Measurements from ENCODE around the gene KBTBD4. TPM values are rescaled to one million over a fixed set of nuclear protein-coding genes. Genes with fewer than 3 reads are reported as not detected.
"Not testable (repeated sequence)": the region's sequence is repeated elsewhere in the genome, so short reads cannot be mapped to it uniquely, and the experiment has no call there.

Gene KBTBD4
- total RNA-seq, 1 donor from 2014 or later: 51.7 TPM

DNA sequence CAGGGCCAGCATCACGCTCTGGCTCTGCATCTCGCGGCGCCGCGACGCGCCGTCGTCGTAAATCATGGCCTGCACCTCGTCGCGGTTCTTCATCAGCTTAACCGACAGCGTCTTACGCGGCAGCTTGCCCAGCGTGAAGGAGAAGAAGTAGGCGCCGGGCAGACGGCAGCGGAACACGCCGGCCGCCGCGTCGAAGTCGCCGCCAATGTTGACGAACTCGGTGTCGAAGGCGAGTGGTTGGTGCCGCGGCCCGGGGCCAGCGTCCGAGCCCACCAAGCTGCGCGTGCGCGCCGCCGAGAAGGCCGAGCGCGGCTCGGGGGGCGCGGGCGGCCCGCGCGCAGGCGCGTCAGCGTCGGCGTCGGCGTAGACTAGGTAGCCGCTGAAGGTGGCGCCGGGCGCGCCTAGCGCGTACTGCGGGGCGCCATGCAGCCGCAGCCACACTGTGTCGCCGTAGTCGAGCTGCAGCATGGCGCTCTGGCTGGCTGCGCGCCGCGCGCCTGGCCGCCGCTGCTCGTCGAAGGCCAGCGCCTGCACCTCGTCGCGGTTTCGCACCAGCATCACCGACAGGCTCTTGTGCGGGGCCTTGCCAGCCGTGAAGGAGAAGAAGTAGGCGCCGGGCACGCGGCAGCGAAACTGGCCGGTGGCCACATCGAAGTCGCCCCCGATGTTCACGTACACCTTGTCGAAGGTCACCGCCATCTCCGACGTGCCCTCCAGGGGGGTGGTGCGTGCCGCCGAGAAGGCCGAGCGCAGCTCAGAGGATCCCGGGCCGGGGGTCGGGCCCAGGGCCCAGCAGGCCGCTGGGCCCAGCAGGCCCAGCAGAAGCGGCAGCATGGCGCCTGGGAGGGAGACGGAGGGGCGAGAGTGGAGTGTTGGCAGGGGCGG, 11.4 kb upstream of the KBTBD4 start:
- DNase-seq: no peak

DNA sequence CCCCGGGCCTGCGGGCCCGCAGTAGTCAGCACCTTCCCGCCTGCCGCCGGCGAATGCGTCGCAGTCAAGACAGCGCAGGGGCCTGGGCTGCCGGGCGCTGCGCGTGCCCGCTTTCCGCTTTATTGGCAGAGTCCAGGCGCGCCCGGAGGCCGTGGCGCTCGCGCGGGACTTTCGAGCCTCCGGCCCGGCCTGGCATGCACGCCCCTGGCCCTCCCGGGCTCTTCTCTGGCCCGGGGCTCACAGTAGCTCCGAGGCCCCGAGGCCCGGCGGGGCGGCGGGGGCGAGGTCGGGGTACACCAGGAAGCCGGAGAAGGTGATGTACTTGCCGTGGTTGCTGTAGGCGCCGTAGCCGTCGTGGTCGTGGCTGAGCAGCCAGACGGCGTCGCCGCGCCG, 10.8 kb upstream of the KBTBD4 start:
- no peak for DNase-seq

DNA sequence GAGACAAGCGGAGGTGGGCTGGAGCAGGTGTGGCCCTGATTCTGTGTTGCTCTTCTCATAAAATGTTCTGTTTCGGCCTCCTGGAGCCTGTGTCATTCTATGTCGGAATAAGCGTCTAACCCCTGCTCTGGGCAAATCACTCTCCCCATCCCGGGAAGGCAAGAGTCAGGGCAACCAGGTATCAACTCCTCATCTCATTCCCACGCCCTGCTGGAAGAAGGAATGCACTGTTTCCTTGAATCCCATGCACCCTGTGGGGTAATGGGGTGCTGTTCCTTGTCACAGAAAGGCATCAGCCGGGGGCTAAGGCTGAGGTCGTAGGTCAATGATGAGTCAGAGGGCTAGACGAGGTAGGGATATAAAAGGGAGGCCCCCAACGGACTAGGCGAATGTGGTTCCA, 10.3 kb upstream of the KBTBD4 start:
- DNase-seq: no peak

DNA sequence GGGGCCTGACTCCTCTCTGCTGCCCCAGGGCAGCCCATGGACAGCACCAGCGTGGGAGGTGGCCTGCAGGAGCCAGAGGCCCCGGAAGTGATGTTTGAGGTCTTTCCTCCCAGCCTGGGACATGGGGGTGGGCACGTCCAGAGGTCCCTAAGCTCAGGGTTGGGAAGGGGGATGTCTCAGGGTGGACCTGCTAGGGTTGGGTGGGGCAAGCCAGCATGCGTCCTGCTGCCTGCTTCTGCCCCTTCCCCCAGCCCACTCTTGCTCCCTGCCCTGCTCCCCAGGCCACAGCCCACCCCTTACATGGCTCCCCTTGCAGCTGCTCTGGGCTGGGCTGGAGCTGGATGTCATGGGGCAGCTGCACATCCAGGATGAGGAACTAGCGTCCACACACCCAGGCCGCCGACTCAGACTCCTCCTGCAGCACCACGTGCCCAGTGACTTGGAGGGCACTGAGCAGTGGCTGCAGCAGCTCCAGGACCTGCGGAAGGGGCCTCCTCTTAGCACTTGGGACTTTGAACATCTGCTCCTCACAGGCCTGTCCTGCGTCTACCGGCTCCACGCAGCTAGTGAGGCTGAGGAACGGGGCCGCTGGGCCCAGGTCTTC, 9.1 kb upstream of the KBTBD4 start:
- DNase-seq: no peak

DNA sequence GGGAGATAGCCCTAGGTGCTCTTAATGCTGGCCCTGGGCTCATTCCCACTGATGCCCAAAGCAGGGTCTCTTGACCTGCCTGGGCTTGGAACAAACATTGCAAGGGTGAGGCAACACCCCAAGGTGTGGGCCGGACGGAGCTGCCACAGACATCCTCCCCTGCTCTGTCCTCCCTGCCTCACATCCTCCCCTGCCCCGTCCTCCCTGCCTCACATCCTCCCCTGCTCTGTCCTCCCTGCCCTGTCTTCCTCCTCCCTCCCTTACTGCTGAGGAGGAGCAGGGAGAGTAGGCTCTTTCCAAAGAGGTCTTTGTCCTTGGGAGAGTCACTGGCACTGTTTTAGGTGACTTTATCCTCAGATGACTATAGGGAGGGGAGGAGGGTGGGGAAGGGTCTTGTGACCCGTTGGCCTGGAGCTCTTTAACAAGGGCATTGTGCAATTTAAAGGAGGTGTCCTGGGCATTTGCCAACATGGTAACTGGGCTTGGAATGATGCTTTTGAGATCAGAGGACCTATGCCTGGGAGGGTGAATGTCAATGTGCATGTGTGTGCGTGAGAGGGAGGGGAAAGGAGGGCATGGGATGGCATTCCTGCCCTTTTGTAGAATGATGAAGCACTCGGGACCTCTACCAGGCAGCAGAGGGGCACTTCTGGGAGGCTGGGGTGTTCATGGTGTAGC, 8.4 kb upstream of the KBTBD4 start:
- DNase-seq: no peak

DNA sequence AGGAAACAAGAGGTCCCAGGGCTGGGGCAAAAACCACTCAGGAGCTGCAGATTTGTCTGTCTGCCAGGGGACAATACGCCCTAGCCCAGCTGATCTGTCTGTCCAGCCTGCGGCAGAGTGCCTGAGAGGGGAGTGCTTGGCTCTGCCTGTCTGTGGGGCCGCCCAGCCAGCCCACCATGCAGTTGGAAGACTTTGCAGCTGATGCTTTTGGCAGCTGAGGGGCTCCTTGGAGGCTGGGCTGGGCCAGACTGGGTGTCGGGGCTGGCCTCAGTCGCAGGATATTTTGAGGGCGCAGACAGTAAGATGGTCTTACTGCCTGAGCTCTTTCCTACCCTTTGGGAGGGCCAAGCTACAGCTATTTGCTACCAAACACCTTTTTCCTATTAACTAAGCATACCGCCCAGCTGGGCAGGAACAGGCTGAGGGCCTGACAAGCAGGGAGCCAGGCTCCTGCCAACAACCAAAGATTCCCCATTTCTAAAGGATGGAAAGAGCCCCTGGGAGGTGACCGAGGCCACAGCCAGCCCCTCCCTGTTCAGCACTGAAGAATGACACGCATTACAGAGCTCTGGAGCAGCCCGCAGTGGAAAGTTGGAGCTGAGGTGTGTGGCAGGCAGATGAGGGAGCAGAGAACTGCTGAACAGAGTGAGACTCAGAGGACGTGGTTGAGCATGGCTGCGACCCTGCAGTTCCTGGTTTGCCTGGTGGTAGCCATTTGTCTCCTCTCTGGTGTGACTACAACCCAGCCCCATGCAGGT, 7.5 kb upstream of the KBTBD4 start, which contains the start of gene FAM180B:
TSS of gene FAM180B (plus strand) at position 581 of the 758 bp plus-strand sequence. CDS start at position 672, 91 bp downstream.
- DNase-seq: no peak

DNA sequence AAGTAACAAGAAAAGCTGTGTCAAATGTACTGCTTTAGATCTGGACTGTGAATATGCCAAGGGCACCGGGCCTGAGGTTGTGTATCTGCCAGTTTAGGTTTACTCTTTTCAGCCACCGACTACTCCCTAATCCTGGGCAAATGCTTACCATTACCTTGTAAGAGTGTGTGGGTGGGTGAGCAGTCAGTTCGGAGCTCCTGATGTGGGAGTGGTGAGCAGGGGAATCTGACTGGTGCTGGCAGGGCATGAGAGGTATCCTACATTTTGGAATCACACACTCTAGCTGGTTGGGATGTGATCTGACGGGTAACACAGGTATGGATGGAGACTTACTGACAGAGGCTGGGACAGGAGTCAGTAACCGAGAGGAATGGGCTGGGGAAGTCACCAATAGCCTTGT, 5.1 kb upstream of the KBTBD4 start:
- no peak for DNase-seq

DNA sequence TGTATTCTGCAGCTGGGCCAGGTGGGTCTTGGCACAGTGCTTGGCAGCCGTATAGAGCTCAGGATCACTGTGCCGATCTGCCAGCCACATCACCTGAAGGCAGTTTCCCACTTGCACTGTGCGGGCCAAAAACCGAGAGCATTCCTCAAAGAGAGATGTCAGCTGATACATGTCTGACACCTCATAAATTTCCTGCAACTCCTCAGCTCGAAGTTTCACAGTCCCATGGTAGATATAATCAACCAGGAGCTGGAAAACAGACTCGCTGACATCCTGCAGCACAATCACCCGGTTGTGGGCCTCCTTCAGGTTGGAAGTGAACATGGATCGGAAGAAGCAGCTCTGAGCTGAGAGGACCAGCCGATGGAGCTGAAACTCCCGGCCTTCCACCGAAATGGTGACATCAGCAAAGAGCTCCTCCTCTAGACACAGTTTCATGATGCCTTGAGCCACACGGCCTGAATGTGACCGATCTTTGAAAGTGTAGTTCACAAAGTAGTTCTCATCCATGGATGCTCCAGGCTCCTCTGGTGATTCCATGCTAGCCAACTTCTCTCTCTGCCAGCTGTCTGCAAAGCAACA, 1.2 kb downstream of the KBTBD4 start:
- DNase-seq: no peak

DNA sequence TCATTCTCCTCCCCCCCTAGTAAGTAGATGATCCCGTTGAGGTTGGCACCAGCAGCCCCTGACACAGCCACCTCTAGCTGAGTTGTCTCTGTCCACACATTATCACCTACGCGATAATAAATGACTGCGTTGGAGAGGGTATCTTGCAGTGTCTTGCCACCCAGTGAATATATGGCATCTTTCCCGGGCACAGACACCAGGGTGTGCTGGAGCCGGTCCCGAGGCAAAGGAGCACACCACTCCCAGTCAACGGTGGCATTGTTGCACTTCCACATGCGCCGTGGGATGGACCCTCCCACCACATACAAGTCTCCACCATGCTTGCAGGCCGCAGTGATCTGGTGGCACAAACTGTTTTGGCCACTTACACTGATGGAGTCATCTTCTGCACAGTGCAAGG, 5.4 kb downstream of the KBTBD4 start:
- no peak for DNase-seq

DNA sequence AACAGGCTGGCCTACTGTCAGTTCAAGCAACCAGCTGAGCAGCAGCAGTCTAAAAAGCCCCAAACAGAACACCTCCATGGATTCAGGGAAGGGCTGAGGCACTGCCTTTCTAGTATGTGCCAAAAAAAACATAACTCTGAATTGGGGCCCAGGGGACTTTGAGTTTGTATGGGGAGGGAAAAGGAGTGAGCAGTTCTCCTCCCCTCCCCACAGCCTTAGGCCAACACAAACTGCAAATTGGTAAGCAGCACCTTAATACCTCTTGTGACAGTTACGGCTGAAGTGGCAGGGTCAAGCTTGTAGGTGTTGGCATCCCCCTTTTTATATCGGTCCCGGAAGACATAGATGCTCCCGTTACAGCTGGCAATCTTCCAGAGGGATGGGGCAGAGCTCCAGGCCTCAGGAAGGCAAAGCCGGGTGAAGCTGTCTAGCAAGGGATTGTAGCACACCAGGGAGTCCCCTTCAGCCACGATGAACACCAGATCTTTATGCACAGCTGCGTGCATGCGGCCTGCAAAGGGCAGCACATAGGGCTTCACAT, 6.0 kb downstream of the KBTBD4 start:
- DNase-seq: no peak

DNA sequence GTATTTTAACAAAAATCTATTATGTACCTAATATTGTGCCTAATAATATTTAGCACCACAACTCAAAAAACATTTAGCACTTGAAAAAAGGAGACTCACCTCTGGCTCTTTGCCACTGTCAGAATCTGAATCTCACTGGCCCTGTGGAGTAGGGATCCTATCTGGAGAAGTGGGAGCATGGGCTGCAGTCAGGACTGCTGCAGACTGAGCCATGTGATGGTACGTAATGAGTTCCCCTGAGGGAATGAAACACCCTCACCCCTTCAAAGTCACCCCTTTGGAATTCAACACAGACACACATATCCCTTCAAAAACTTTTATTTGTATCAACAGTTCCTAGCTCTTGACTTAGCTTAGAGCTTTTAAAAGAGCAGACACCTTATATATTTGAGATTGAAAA, 6.9 kb downstream of the KBTBD4 start:
- no peak for DNase-seq

DNA sequence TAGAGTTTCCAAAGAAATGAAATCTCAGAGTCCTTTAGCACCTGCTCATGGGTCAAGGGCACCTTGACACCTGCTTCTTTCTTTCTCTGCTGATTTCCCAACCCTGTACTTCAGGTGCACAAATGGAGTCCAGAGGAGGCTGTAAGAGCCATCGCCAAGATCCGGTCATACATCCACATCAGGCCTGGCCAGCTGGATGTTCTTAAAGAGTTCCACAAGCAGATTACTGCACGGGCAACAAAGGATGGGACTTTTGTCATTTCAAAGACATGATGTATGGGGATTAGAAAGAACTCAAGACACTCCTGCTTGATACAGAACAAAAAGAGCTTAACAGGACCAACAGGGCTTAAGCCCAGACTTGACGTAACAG, 7.4 kb downstream of the KBTBD4 start:
- no peak for DNase-seq

DNA sequence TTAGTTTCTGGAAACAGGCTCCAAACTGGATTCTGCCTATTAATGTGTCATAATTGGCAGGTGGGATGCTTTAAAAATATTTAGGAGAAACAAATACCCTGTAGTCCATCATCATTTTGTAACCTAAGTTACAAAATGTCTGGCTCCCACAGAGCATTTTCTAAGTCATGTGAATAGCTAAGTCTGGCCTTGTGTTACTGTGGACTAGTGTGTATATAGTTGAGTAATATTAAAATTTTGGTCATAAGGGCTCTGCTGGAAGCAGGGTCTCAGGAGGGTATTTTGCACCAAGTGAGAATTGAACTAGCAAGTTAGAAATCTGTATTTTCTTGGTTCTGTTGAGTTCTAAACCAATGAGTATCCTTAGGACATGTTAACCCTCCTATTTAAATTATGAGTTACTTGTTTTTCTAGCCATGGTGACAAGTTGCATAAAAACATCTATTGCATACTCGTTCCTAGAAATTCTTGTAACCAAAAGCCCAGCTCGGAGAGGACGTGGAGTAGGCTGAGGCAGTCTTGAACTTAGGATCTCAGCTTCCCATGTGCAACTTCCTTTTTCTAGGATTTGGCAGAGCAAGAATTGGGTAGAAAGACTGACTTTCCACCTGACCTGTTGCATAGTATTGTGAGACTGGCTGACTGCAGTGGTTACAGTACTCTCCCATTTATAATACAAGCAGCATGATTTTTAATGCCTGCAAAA, 8.0 kb downstream of the KBTBD4 start:
- no peak for DNase-seq

DNA sequence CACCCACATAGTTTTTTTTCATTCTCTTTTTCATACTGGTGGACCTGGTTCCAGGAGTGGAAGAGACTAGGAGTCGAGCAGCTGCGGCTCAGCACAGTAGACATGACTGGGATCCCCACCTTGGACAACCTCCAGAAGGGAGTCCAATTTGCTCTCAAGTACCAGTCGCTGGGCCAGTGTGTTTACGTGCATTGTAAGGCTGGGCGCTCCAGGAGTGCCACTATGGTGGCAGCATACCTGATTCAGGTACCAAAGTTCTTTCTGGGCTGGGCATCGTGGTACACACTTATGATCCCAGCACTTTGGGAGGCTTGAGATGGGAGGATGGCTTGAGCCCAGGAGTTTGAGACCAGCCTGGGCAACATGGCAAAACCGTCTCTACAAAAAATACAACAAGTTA, 9.1 kb downstream of the KBTBD4 start:
- no peak for DNase-seq

DNA sequence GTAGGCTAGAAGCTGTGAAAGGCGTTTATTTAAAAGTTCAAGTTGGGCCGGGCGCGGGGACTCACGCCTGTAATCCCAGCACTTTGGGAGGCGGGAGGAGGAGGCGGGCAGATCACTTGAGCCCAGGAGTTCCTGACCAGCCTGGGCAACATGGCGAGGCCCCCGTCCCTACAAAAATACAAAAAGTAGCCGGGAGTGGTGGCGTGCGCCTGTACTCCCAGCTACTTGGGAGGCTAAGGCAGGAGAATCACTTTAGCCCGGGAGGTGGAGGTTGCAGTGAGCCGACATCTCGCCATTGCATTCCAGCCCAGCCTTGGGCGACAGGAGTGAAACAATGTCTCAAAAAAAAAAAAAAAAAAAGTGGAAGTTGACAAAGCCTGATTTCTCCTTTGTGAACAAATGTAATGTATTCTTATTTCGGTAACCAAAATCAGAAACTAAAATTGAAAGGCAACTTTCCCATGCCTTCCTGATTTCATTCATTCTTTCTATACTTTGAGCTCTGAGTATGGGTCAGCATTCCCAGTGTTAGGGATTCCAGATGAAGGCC, 12.5 kb downstream of the KBTBD4 start:
- peak; percentile 32 for DNase-seq

DNA sequence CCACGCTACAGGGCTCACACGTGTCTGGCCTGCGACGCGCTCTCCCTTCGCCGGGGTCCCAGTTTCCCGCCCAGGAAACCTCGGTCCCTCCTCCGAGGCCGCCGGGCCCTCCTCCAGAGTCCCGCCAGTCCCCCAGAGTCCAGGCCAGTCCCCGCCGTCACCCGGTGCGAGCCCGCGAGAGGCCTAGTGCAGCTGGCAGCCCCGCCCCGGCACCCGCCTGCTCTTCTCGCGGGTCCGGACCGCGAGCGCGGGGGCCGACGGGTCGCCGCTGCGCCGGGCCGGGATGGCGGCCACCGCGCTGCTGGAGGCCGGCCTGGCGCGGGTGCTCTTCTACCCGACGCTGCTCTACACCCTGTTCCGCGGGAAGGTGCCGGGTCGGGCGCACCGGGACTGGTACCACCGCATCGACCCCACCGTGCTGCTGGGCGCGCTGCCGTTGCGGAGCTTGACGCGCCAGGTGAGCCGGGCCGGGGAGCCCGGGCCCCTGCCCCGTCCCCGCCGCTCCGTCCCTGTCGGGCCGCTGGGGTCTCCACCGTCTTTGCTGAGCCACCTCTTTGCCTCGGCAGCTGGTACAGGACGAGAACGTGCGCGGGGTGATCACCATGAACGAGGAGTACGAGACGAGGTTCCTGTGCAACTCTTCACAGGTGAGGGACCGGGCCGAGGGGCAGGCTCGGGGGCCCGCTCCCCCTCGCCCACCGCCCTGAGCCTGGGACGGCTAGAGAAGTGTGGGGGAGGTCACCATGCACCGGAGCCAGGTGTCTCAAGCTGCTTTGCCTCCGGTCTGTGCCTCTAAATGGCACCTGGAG, 13.2 kb downstream of the KBTBD4 start, which contains the start of gene PTPMT1:
TSS of gene PTPMT1 (plus strand) at position 260 of the 809 bp plus-strand sequence. CDS start at position 284, 24 bp downstream.
- peak; percentile 81 for DNase-seq

DNA sequence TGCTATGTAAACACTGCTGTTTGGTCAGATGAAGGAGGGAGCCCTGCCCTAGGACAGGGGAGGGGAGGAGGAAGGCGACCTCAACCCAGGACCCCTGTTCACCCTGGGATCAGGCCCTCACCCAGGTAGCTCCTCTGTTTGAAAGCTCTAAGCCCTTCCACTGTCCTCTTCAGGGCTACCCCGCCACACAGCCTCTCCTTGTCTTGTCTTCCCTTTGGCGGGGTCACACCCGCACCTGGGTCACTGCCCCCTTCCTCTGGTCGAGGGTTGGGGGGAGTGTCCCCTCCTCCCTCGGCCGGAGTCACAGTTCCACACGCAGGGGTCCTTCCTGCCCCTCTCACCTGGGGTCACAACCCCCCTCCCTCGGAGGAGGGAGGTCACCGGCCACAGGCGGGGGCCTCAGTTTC, 13.8 kb downstream of the KBTBD4 start:
- DNase-seq: no peak

DNA sequence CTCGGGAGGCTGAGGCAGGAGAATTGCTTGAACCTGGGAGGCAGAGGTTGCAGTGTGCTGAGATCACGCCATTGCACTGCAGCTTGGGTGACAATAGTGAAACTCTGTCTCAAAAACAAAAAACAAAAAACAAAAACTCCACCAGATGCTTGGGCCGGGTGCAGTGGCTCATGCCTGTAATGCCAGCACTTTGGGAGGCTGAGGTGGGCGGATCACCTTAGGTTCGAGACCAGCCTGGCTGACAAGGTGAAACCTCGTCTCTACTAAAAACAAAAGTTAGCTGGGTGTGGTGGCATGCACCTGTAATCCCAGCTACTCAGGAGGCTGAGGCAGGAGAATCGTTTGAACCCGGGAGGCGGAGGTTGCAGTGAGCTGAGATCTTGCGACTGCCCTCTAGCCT, 14.4 kb downstream of the KBTBD4 start:
- not testable (repeated sequence) for DNase-seq

DNA sequence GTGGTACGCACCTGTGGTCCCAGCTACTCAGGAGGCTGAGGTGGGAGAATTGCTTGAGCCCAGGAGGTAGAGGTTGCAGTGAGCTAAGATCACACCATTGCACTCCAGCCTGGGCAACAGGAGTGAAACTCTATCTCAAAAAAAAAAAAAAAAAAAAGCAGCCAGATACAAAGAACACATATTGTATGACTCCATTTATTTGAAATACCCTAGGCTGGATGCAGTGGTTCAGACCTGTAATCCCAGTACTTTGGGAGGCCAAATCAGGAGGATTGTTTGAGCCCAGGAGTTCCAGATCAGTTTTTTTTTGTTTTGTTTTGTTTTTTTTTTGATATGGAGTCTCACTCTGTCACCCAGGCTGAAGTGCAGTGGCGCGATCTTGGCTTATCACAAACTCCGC, 16.4 kb downstream of the KBTBD4 start:
- not testable (repeated sequence) for DNase-seq

DNA sequence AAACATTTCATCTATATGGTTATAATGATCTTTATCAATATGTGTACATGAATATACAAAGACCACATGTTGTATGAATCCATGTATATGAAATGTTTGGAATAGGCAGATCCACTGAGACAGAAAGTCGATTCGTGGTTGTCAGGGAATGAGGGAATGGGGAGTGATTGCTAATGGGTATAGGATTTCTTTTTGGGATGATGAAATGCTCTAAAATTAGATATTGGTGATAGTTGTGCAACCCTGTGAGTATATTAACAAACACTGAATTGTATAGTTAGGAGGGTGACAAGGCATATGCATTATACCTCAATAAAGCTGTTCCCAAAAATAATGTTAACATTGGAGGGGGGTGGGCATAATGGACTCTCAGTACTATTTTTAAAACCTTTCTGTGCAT, 18.3 kb downstream of the KBTBD4 start:
- no peak for DNase-seq
